GM18870 (cell line): ENCODE data around the gene PHF2.

Experiments
- ATAC-seq: cut with Tn5 transposase; IDR thresholded peaks from one replicate; pipeline ENCODE4 v1.9.1; 2021; ENCODE audit warnings: moderate library complexity; ENCODE audit not compliant: unreplicated experiment

The PHF2 gene

GRCh38 chr9:93697352-93698139 lies 121.2 kb downstream of the PHF2 start:
- ATAC-seq = no peak

DNA sequence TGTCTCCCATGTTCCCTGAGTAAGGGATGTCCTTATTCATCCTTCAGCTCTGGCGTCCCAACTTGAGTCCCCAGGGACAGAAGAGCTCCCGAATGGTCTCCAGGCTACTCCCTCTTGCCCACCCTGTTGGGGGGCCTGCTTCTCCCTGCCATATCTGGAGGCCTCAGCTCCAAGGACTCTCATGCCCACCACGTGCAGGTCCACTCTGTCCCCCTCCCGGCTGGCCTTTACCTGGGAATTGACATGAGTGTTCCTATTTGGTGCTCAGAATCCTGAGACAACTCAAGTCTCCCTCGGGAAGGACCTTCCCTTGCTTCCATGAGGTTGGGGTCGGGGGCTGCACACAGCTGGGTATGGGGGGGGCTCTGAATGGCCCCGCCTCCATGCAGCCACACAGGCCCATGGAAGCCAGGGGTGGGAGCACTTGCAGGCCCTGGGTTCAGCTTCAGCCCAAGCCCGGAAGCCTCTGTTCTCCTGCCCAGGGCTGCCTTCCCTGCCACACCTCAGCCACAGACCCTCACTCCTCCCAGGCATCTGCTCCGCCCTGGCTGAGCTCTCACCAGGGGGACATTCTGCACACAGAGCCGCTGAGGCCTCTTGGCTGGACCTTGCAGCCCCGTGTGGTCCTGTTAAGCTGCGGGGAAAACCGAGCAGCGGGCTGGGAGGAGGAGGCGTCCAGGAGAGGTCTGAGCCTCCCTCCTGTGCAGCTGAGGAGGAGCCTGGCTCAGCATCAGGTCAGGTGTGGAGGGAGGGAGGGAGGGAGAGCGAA lies 121.9 kb downstream of the PHF2 start:
- ATAC-seq = no peak

- ATAC-seq = no peak
Observed at GRCh38 chr9:93699650-93700049, 123.3 kb downstream of the PHF2 start.

DNA sequence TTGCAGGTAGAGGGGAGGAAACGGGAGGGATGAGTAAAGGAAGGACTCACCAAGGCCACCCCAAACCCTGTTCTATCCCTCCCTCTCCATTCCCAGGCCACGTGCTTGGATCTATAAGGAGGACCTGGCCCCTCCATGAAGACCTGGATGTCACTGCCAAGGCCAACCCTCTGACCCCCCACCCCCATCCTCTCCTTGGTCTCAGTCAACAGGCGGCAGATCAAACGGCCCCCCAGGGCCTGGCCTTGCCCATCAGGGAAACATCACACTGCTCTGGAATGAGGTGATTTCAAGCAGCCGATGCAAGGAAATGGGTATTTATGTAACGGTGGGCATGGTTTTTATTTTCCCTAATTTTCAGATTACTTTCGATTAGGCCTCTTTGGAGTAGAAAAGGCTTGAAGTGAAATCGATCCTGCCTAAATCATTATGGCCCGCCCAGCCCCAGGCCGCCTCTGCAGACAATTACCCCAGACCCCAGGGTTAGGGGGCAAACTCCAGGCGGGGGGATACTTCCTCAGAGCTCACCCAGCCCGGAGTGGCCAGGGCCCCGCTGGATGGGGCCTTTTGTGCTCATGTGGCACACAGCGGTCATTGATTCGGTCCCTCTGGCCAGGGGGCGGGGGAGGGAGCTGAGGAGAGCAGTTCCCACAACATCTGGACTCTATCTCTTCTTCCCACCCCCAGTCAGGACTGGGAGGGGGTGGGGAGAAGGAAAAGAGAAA lies 125.3 kb downstream of the PHF2 start:
- no peak for ATAC-seq

DNA sequence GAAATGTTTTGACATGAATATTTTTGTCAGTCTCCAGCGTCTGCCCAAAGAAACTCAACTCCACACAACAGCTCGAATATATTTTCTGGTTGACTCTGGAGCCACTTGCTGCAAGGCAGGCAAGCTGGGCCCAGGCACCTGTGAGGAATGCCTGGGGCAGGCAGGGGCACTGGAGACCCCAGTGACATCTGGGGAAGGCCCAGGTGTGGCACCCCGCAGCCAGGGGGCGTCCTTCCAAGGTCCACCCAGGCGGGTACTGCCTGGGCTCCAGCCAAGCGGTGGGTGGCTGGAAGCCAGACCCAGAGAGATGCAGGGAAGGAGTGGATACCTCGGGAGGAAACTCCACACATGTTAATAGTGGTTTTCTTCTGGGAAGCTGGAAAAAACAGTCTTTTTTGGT lies 125.9 kb downstream of the PHF2 start:
- ATAC-seq = no peak

DNA sequence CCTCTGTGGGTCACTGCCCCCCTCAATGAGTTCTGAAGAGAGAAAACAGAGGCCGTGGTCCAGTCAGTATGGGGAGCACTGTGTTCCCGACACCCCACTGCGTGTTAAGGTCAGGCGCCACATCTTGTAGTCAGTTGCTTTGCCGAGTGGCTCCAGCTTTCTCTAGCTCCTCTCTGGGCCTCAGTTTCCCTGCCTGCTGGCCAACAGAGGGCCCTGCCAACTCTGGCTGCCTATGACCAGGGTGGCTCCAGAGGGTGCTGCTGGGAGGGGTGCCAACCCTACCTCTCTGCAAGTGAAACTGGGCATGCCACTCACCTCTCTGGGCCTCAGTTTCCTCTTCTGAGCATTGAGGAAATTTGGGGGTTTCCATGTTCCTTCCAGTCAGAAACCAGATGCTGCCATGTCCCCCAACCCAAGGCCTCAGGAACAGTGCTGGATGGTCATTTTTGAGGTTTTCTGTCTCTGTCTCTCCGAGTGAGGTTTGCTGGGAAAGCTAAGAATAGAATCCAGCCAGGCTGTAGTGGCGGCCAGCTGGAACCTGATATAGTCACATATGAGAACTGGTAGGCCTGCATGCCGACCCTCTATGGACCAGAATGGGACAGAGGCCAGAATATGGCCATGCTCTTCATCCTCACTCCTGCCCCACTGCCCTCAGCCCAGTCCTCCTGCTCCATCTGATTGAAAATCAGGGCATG lies 132.1 kb downstream of the PHF2 start:
- no peak for ATAC-seq

DNA sequence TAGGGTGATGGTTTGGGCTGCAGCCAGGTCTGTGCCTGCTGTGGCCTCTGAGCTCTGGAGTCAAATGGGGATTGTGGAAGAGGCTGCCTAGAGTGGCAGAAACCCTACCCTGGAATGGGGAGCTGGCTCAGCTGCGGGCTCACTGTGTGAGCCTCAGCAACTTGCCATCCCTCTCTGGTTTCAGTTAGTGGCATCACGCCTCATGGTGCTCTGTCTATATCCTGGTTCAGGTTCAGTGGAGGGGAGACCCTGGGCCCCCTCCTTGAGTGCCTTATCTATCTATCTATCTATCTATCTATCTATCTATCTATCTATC lies 132.6 kb downstream of the PHF2 start:
- no peak for ATAC-seq

DNA sequence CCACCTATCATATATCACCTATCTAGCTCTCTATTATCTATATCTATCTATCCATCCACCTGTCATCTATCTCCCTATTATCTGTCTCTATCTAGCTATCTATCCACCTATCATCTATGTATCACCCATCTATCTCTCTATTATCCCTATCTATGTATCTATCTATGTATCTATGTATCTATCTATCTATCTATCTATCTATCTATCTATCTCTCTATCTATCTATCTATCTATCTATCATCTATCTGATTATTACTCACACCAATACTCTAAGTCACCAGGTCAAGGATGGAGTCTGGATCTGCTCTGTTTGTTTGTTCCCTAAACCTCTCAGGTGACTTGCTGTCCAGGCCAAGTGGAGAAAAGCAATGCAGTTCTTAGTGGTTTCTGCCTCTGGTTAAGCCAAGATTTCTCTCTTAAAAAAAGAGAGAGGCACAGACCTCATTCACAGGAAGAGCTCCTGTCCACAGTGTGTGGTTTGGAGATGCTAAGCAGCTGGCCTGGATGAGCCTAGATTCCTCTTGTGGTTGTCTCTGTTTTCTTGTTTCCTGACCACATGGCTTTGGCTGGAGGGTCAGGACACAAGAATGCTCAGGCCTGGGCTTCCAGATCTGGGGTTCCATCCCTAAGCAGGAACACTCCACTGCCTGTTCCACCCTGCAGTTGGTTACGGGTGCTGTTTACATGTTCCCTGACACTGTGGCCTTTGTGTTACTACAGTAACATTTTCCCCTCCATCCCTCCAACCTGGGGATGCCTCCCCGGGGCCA lies 133.4 kb downstream of the PHF2 start:
- no peak for ATAC-seq

DNA sequence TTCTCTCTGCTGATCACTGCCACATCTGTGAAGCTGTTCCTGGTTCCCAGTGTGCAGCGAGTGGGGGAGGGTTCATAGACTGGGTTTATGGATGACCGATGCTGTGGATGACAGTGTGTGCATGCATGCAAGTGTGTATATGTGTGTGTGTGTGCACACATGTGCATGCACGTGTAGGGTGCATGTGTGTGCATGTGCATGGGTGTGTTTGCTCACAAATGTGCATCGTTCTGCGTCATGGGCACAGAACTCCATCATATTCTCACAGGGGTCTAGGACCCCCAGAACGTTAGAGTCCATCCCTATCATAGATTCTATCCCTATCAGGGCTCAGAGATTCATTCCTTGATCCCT lies 134.0 kb downstream of the PHF2 start:
- ATAC-seq = no peak

- ATAC-seq = no peak
Observed at GRCh38 chr9:93711002-93711401, 134.6 kb downstream of the PHF2 start.

DNA sequence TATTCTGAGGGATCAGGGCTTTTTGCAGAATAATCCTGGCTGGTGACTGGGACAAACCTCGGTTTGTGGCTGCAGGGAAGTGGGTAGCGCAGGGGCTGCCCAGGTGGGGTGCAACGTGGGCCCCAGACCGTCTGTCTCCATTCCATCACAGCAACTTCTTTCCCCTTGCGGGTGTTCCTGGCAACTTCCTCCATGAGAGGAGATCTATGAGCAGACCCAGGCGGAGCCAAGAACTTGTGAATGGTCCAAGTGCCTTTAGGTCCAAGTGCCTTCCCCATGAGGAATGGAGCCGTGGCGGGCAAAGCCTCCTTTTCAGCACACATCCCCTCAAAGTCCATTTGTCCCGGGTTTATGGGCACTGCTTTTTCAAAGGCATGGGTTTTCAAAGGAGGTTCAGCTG lies 136.5 kb downstream of the PHF2 start:
- ATAC-seq = no peak

DNA sequence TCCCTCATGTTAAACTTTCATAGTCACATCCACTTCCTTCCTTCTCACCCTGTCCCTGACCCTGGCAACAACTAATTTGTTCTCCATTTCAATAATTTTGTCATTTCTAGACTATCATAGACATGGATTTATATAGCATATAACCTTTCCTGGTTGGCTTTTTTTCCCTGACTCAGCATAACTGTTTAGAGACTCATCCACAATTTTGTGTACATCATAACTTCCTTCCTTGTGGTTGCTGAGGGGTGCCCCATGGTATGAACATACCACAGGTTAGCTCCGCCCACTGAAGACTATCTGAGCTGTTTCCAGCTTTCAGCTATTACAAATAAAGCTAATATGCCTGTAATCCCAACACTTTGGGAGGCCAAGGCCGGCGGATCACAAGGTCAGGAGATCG lies 137.3 kb downstream of the PHF2 start:
- ATAC-seq = no peak

DNA sequence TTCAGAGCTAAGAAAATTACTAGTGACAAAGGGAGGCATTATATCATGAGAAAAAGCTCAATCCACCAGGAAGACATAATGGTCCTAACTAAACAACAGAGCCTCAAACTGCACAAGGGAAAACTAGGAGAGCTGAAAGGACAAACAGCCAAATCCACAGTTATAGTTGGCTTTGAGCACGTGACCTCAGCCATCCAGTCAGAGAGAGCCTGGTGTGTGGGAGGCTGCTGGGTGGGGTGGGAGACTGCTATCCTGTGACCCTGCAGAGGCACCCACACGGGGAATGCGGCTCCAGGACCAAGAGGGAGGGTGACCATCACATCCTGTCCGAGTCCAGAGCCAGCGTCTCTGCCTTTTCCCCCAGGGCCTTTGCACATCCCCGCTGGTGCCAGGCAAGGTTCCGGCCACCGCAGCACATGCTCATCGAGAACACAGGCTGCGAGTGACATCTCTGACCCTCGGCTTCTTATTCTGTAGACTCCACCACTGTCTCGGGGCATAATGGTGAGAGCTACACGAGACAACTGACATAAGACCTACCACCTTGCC lies 145.1 kb downstream of the PHF2 start:
- no peak for ATAC-seq

GRCh38 chr9:93724852-93725251 lies 148.5 kb downstream of the PHF2 start:
- no peak for ATAC-seq

GRCh38 chr9:93725382-93725781 lies 149.0 kb downstream of the PHF2 start:
- no peak for ATAC-seq

DNA sequence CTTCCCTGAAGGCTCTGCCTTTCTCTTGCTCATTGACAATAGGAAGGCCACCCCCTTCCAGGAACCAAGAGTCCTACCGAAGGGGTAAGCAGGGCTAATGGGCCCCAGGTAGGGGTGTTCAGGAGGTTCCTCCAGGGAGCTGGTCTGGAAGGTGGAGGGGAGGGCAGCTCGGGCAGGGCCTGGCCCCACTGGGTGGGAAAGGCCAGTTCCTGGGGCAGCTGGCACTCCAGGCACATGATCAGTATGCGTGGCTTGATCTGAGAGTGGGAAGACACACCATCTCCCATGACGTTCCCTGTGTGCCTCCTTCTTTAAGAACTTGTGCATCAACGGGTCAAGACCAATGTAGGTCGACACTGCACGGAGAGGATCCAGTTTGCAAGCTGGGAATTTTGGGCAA lies 149.8 kb downstream of the PHF2 start:
- no peak for ATAC-seq
